CD1c-positive myeloid dendritic cell (primary cell): ENCODE results near the gene TRA2A.
"Not testable (repeated sequence)": the region's sequence is repeated elsewhere in the genome, so short reads cannot be mapped to it uniquely, and the experiment has no call there.

Source experiments
- DNase-seq: peaks from one replicate; pipeline ENCODE4 v3.0.0-alpha.2; 2016; ENCODE audit errors: extremely low spot score

The TRA2A gene

GRCh38 chr7:23494009-23494408 lies 37.8 kb downstream of the TRA2A start:
- DNase-seq, result no peak

- DNase-seq, result no peak
Measured at GRCh38 chr7:23491502-23491901, 40.3 kb downstream of the TRA2A start.

GRCh38 chr7:23490357-23491135 lies 41.2 kb downstream of the TRA2A start:
- DNase-seq, result no peak

GRCh38 chr7:23488714-23489113 lies 43.1 kb downstream of the TRA2A start:
- not testable (repeated sequence) for DNase-seq

GRCh38 chr7:23487670-23488069 lies 44.1 kb downstream of the TRA2A start:
- DNase-seq, result no peak

- DNase-seq, result no peak
Measured at GRCh38 chr7:23486002-23486773, 45.6 kb downstream of the TRA2A start.

GRCh38 chr7:23482686-23483085 lies 49.1 kb downstream of the TRA2A start:
- DNase-seq, result no peak

GRCh38 chr7:23477962-23478866 lies 53.6 kb downstream of the TRA2A start:
- no peak for DNase-seq

GRCh38 chr7:23477157-23477499 lies 54.7 kb downstream of the TRA2A start:
- no peak for DNase-seq

GRCh38 chr7:23476286-23477156 lies 55.3 kb downstream of the TRA2A start:
- no peak for DNase-seq

GRCh38 chr7:23475576-23475839 lies 56.3 kb downstream of the TRA2A start:
- no peak for DNase-seq

- DNase-seq, result no peak
Measured at GRCh38 chr7:23474829-23475575, 56.8 kb downstream of the TRA2A start.

GRCh38 chr7:23474094-23474828 lies 57.5 kb downstream of the TRA2A start:
- peak; percentile 90 for DNase-seq

GRCh38 chr7:23473844-23474093 lies 58.0 kb downstream of the TRA2A start:
- no peak for DNase-seq

- DNase-seq, result no peak
Measured at GRCh38 chr7:23472956-23473843, 58.6 kb downstream of the TRA2A start.

GRCh38 chr7:23472556-23472955 lies 59.2 kb downstream of the TRA2A start:
- DNase-seq, result no peak

- DNase-seq, result no peak
Measured at GRCh38 chr7:23472046-23472445, 59.7 kb downstream of the TRA2A start.

- no peak for DNase-seq
Measured at GRCh38 chr7:23471106-23471859, 60.5 kb downstream of the TRA2A start.
